Activated CD4-positive, alpha-beta T cell treated with anti-CD3 and anti-CD28 coated beads, Interleukin-2, amount 50 U/mL, for 1 hour (primary cell): ENCODE results near the gene CSNK1A1.
"Not testable (repeated sequence)": the region's sequence is repeated elsewhere in the genome, so short reads cannot be mapped to it uniquely, and the experiment has no call there.

Experiments
- DNase-seq: peaks from one replicate; pipeline ENCODE4 v3.0.0-alpha.2; 2020

The CSNK1A1 gene

GRCh38 chr5:149572170-149572569, 20.9 kb upstream of the CSNK1A1 start:
- no peak for DNase-seq

- DNase-seq, result no peak
Observed at GRCh38 chr5:149567226-149567625, 16.0 kb upstream of the CSNK1A1 start.

DNA sequence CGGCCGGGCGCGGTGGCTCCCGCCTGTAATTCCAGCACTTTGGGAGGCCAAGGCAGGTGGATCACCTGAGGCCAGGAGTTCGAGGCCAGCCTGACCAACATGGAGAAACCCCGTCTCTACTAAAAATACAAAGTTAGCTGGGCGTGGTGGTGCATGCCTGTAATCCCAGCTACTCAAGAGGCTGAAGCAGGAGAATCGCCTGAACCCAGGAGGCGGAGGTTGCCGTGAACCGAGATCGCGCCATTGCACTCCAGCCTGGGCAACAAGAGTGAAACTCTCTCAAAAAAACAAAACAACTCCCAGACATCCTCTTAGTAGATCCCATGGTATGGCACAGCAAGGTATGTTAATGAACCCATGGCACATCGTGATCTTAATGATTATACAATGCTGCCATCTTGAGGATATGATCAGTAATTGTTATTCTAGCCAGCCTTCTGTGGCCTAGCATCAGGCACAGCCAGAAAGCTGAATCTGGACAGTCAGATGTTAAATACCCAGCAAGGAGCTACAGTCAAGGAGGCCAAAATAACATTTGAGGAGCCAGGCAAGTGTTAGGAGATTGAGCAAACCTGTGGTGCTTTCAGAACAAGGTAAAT, 13.4 kb upstream of the CSNK1A1 start:
- peak; percentile 13 for DNase-seq

GRCh38 chr5:149563466-149563865, 12.2 kb upstream of the CSNK1A1 start:
- no peak for DNase-seq

- no peak for DNase-seq
Observed at GRCh38 chr5:149561848-149562247, 10.6 kb upstream of the CSNK1A1 start.

- DNase-seq, result no peak
Observed at GRCh38 chr5:149559706-149560105, 8.5 kb upstream of the CSNK1A1 start.

GRCh38 chr5:149552553-149553160, 1.4 kb upstream of the CSNK1A1 start:
- no peak for DNase-seq

DNA sequence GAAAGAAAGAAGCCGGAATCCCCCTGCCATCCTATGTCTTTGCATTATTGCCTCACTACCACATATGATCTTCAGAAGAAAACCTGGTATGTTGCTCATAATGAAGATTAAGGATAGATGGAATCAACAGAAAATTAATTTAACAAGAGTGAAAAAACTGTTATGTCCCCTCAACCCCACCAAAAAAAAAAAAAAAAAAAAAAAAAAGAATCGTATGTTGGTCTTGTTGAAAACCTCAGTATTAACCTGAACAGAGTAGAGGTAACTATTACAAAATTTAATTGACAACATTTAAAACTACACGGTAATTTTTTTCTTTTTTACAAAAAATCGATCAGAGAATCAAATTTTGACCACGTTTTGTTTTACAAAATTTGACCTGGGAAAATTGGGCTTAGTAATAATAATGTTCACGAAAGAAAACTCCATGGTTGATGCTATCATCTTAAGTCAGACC, 827 bp upstream of the CSNK1A1 start:
- DNase-seq, result no peak

DNA sequence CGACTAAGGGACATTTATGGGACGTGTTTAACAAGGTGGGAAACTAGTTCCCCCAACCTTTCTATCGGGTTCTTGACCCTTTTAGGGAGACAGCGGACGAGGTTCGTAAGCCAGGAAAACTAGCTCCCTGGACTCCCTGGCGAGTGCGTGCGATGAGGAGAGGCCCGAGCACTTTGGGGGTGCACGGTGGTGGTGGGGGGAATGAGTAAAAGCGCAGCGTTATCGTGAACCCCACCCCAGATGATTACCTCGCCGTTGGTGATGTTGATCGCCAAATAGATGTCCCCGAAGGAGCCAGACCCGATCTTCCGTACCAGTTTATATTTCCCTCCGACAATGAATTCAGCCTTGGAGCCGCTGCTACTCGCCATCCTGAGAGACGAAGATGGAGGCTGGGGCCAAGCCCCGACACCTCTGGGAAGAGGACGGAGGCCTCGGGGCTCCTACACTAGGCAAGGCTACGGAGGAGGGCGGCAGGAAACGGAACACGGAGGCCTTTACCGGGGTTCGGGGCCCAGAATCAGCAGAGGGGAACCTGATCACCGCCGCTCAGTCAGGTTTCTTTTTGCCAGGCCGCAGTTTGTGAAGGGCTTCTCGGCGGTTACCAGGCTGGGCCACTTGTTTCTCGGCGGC, 529 bp downstream of the CSNK1A1 start:
- DNase-seq, result peak; percentile 12

DNA sequence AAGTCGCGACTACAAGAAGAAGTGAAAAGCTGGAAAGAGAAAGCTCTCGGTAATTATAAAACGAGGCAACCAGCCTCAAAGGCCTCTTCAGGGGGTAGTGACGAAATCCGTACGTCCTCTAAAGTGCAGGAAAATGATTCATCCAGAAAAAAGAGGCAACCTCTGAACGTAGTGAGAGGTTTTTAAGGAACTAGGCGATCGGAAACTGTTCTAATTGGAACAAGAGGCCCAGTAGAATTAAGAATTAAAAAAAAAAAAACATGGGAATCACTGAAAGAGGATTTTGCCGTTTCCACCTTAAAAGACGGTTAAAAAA, 1.0 kb downstream of the CSNK1A1 start:
- DNase-seq, result no peak

DNA sequence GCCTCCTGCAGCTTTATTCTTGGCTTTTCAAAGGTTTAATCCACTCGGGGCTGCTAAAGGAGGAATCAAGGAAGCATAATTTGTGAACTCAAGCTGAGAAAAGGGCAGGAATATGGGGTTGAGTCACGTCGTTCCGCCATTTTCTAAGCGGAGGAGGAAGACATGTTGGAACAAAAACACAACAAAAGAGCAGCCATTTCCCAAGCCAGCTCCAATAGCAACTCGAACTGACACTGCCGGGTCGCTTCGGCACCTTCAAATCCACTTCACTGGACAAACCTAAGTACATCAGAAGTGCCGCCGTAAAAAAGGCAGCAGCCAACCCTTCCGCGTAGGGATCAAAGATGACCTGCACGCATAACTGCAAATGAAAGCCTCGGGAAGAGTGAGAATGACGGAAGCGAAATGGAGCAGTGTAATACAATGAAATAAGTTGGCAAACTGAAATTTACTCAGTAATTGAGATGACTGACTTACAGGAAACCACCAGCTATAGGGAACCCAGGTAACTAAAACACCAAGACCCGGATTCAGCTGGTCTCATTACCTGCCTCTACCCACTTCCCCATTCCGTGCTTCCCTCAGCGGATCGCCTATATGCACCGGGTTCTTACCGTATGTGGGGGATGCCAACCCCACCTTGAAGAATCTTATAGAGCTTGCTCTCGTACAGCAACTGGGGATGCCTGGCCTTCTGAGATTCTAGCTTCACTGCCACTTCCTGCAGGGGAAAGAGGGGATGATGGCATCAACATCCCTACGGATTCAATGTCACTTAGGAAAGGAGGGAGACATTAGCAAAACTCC, 1.6 kb downstream of the CSNK1A1 start:
- peak; percentile 23 for DNase-seq

- no peak for DNase-seq
Observed at GRCh38 chr5:149546974-149547373, 4.3 kb downstream of the CSNK1A1 start.

DNA sequence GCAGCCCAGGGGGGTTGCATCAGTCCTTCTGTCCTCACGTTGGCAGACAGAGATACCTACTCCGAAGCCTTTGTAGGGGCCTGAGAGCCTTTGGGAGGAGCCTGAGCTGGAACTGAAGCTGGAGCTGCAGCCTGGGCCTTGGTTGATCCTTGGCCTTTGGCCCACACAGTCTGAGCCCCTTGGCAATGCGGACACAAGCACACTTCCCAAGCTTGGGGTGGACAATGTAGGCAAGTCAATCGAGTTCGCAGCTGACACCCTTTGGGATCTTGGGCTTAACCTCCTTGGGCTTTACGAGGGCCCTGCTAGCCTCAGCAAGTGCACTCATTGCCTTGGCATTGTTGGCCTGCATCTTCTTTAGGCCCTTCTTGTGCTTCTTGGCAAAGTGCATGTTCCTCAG, 5.9 kb downstream of the CSNK1A1 start:
- DNase-seq, result no peak

GRCh38 chr5:149544028-149544420, 7.2 kb downstream of the CSNK1A1 start:
- DNase-seq, result no peak

GRCh38 chr5:149543361-149544027, 7.7 kb downstream of the CSNK1A1 start:
- DNase-seq, result no peak

DNA sequence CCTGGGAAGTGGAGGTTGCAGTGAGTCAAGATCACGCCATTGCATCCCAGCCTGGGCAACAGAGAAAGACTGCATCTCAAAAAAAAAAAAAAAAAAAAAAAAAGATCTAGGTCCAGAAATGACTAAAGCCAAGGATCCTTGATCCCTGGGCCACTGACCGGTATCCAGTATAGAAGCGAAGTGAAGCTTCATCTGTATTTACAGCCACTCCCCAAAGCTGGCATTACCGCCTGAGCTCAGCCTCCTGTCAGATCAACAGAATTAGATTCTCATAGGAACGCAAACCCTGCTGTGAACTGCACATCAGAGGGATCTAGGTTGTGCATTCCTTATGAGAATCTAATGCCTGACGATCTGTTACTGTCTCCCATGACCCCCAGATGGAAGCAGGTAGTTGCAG, 9.3 kb downstream of the CSNK1A1 start:
- no peak for DNase-seq

- no peak for DNase-seq
Observed at GRCh38 chr5:149540089-149540488, 11.2 kb downstream of the CSNK1A1 start.

DNA sequence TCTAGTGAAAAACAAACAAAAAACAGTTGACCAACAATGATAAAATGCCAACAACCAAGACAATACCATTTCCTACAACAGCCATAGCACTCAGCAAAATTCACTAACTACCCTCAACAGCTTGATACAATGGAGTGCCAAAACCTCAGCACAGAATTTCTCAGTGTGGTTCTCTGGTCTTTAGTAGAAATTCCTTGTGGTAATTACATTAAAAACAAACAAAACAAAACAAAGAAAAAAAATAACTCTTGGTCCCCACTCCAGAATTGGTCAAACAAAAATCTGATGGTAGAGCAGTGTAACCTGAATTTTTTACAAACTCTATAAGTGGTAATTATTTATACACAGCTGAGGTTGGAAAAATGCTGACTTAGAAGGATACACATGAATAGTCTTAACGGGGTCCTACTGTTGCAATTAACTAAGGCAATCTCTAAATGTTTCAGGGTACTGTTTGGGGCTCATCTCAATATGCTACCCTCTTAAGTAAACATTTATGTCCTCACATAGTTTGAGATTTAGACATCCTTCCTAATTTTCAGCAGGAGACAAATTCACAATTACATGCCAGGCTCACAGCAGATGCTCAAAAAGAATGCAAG, 13.8 kb downstream of the CSNK1A1 start:
- DNase-seq, result no peak

- DNase-seq, result not testable (repeated sequence)
Observed at GRCh38 chr5:149535787-149536186, 15.5 kb downstream of the CSNK1A1 start.

- no peak for DNase-seq
Observed at GRCh38 chr5:149532413-149532812, 18.8 kb downstream of the CSNK1A1 start.

- no peak for DNase-seq
Observed at GRCh38 chr5:149529463-149529862, 21.8 kb downstream of the CSNK1A1 start.

DNA sequence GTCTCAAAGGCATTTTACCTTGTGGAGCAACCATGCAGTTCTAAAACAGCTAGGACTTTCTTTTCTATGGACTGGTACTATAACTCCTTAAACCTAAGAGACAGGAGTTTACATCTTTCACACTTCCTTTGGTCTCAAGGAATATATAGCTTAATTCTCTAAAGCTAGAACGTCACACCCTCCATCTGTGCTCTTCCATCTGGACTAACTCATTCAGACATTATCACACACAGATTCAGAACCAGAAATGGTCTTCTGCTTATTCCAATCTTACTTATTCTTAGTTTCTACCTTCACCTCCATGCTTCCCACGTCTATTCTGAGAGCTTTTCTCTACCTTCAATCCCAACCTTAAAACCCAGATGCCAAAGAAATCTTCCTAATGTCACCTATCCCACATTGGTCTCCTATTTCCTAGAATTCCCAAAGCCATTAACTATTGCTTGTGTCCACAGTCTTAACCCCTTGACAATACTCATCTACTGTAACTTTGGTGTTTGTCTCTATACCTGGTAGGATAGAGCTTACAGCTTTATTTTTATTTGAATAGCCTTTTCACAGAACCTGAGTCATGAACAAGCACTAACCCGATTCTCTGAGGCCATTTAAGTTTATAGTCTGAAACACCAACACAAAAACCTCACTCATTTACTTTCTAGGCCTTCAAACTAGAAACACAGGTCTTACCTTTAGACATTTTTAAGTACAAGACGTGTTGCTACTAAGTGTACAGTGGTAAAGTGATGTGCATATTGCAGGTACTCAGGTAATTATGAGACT, 22.8 kb downstream of the CSNK1A1 start:
- no peak for DNase-seq
